ENCODE data around the gene IL1A. TPM values are rescaled to one million over a fixed set of nuclear protein-coding genes. Genes with fewer than 3 reads are reported as not detected.

Gene IL1A
- total RNA-seq, 4 donors from 2014 or later: 0.40 TPM; not detected in 3

DNA sequence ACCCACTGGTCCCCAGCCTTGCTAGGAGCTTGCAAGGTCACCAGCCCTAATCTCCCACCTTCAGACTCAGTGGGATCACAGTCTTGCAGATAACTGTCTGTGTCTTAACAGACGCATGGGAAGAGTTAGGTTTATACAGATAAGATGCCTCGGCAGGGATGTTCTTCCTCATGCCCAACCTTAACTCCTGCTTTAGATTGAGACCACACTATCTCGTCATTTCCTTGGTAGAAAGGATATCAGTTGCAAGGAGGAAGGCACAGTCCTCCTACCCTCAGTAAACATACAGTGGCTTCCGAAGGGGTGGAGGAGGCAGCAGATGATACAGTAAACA lies 56.3 kb downstream of the IL1A start:
- Histone ChIP-seq H3K27me3 (no peaks in the 10 kb centered on the region), H3K4me3 (replicated peaks in 1 of 3) (no peak overlapping the region), H3K36me3 (no peaks in the 10 kb centered on the region), H3K4me1 (peaks cover 21 to 41% of the 10 kb centered on the region in 2 donors), H3K9me3 (no peaks in the 10 kb centered on the region), H3K27ac (no peak overlapping the region)
- no peak for TF ChIP-seq POLR2A (IDR thresholded peaks at IDR 0.05)
- TF ChIP-seq, protein P1, sequence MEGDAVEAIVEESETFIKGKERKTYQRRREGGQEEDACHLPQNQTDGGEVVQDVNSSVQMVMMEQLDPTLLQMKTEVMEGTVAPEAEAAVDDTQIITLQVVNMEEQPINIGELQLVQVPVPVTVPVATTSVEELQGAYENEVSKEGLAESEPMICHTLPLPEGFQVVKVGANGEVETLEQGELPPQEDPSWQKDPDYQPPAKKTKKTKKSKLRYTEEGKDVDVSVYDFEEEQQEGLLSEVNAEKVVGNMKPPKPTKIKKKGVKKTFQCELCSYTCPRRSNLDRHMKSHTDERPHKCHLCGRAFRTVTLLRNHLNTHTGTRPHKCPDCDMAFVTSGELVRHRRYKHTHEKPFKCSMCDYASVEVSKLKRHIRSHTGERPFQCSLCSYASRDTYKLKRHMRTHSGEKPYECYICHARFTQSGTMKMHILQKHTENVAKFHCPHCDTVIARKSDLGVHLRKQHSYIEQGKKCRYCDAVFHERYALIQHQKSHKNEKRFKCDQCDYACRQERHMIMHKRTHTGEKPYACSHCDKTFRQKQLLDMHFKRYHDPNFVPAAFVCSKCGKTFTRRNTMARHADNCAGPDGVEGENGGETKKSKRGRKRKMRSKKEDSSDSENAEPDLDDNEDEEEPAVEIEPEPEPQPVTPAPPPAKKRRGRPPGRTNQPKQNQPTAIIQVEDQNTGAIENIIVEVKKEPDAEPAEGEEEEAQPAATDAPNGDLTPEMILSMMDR (IDR thresholded peaks at IDR 0.05): no peak
- intact Hi-C loops (cut with DNase I): loop anchor here (5.0 kb wide), 1 partner anchor 101 kb away; no protein-coding TSS in a partner anchor
- WGBS, 2 donors: 82 to 85% methylated on average over 4 of the region's 4 CpGs
- DNase-seq: no peak

DNA sequence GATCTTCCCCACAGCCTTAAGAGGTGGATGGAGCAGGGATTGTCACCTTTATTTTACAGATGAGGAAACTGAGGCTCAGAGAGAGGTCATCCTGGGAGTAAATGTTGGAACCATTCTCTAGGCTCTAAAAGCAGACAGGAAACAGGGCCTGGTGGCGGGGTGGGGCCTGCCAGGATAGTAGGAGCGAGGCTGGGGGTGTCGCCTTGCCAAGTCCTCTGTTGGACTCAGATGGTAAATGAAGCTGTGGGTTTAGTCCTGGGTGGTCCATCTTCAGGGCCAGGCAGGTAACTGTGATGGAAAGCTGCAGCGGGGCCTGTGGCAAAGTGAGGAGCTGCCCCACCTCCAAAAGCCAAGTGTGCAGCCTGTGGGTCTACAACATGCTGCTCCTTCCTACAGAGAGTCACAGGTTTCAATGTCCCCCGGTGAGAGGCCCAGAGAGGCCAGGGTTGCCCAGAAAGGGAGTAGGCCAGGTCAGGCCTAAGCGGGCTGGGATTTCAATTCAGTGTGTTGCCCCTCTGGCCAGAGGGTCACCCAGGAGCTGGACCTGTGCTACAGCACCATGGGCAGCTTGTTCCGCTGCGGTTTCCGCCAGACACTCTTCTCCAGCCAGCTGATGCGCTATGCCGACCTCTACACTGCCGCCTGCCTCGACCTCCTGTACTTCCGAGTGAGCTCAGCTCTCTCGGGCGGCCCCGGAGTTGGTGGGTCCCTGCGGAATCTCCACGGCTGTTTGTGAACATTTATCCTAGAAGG lies 56.8 kb downstream of the IL1A start:
- Histone ChIP-seq H3K36me3 (no peaks in the 10 kb centered on the region), H3K4me3 (replicated peaks in 1 of 3) (no peak overlapping the region), H3K9me3 (no peaks in the 10 kb centered on the region), H3K27me3 (no peaks in the 10 kb centered on the region), H3K27ac (peak overlapping the region in 1 of 3 donors; percentile 24), H3K4me1 (peaks cover 16 to 35% of the 10 kb centered on the region in 2 donors)
- intact Hi-C loops (cut with DNase I): loop anchor here (5.0 kb wide), 1 partner anchor 100 kb away; no protein-coding TSS in a partner anchor
- 93 to 95% methylated on average over 16 to 19 of the region's 19 CpGs for WGBS, 2 donors
- TF ChIP-seq, protein P1 (IDR thresholded peaks at IDR 0.05): no peak
- no peak for TF ChIP-seq POLR2A (IDR thresholded peaks at IDR 0.05)
- no peak for DNase-seq

DNA sequence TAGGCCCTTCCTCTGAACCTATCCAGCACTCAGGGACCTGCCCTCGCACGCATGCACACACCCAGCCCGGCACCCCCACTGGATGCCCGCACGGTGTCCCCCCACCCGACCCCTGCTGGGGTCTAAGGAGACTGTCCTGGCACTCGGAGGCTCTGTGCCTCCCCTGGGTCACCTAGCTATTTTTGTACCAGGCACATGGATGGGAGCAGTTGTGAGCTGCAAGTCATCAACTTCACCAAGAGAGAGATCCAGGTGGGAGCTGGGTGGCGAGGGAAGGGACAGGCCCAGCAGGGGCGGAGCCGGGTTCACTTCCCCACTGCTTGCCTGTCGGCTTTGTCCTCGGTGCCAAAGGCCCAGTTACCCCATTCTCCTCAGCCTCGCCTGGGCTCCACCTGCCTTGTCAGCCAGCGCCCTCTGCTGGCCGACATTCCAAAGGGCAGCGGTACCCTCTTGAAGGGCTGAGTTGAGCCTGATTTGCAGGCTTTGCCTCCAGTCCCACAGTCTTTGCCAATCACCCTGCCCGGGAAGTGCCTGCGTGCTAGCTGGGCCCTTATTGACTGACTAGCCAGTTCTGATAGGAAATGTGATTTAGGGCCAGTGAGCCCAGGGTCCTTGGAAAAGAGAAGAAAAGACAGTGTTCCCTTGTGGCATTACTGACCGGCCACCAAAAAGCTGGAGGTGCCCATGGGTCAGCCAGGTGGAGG lies 57.7 kb downstream of the IL1A start:
- Histone ChIP-seq H3K27ac (peak overlapping the region in 1 of 3 donors; percentile 24), H3K36me3 (no peaks in the 10 kb centered on the region), H3K4me3 (replicated peaks in 1 of 3) (no peak overlapping the region), H3K9me3 (no peaks in the 10 kb centered on the region), H3K4me1 (peaks cover 12 to 31% of the 10 kb centered on the region in 2 donors), H3K27me3 (no peaks in the 10 kb centered on the region)
- DNase-seq: peak; percentile 92 to 95
- WGBS, 2 donors: 34 to 38% methylated on average over 18 to 19 of the region's 19 CpGs
- intact Hi-C loops (cut with DNase I): loop anchor here (5.0 kb wide), 1 partner anchor 99 kb away; no protein-coding TSS in a partner anchor
- no peak for TF ChIP-seq POLR2A (IDR thresholded peaks at IDR 0.05)
- TF ChIP-seq, protein P1 (IDR thresholded peaks at IDR 0.05): peak; percentile 74 to 97 (median 96)

DNA sequence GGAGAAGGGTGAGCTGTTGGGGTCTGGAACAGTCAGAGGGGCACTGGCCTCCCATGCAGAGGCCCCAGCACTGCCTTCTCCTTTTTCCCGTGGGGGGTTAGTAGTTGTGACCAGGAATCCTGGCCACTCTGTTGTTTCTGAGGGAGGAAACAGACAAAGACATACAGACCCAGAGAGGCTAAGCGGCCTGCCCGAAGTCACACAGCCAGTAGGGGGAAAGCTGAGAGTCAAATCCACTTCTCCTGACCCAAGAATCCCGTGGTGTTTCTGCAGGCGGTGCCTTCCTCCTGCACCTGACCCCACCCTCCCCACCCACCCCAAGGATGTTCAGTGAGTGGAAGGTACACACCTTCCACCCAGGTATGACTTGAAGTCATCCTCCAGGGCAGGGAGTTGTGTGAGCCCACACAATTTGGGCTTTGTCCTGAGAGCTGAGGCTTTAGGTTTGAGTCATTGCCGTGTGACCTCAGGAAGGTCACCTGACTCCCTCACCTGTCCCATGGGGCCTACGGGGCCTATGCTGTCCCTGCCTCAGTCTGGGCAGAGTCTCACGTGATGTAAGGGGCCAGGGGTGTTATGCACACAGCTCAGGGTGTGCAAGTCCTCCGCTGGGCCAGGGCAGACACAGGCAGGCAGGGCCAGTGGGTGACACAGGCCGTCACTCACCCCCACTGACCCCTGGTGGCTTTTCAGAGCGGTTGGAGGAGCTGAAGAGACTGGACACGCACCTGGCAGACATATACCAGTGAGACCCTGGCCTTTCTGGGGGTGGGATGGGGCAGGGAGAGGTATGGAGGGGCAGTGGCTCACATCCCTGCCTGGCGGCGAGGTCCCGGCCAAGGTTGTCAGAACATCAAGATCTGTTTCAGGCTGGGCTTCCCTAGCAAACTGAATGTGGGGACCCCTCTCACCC lies 58.5 kb downstream of the IL1A start:
- H3K4me1 ChIP-seq: peaks cover 6 to 23% of the 10 kb centered on the region in 2 donors
- TF ChIP-seq, protein P1 (IDR thresholded peaks at IDR 0.05): no peak
- no peaks in the 10 kb centered on the region for H3K27me3 ChIP-seq
- intact Hi-C loops (cut with DNase I): loop anchor here (5.0 kb wide), 1 partner anchor 98 kb away; no protein-coding TSS in a partner anchor
- H3K4me3 ChIP-seq (replicated peaks in 1 of 3): no peak overlapping the region
- no peaks in the 10 kb centered on the region for H3K36me3 ChIP-seq
- 91 to 97% methylated on average over 10 to 13 of the region's 15 CpGs for WGBS, 2 donors
- H3K9me3 ChIP-seq: no peaks in the 10 kb centered on the region
- no peak overlapping the region for H3K27ac ChIP-seq
- no peak for DNase-seq
